Measurements from ENCODE around the gene CHODL.

CHODL gene

GRCh38 chr21:18253221-18253620, 8.6 kb downstream of the CHODL start:
- POLR2A ChIA-PET: no interaction called here
- TF ChIP-seq CTCF (IDR thresholded peaks at IDR 0.05; ENCODE audit: control extremely low read depth, extremely low read depth, low read depth, missing control alignments): no peak
- CTCF ChIA-PET: interaction anchor here (1.6 kb wide), 1 partner anchor 8 kb away, joined by 5 read pairs; no protein-coding TSS in a partner anchor
- no peak for DNase-seq (ENCODE audit: extremely low spot score)

GRCh38 chr21:18253799-18254198, 9.2 kb downstream of the CHODL start:
- ChIA-PET POLR2A (no interaction called here), CTCF (no interaction called here)
- no peak for DNase-seq (ENCODE audit: extremely low spot score)
- TF ChIP-seq CTCF (IDR thresholded peaks at IDR 0.05; ENCODE audit: control extremely low read depth, extremely low read depth, low read depth, missing control alignments): no peak

GRCh38 chr21:18265944-18266343, 21.3 kb downstream of the CHODL start:
- no peak for TF ChIP-seq CTCF (IDR thresholded peaks at IDR 0.05; ENCODE audit: control extremely low read depth, extremely low read depth, low read depth, missing control alignments)
- DNase-seq (ENCODE audit: extremely low spot score): no peak
- CTCF ChIA-PET: no interaction called here
- POLR2A ChIA-PET: no interaction called here

- ChIA-PET POLR2A (no interaction called here), CTCF (interaction anchor here (1.1 kb wide), 1 partner anchor 9 kb away, joined by 3 read pairs; no protein-coding TSS in a partner anchor)
- no peak for TF ChIP-seq CTCF (IDR thresholded peaks at IDR 0.05; ENCODE audit: control extremely low read depth, extremely low read depth, low read depth, missing control alignments)
- no peak for DNase-seq (ENCODE audit: extremely low spot score)
These were observed 22.9 kb downstream of the CHODL start for GRCh38 chr21:18267496-18267895.

GRCh38 chr21:18268906-18269305, 24.3 kb downstream of the CHODL start:
- CTCF ChIA-PET: no interaction called here
- POLR2A ChIA-PET: no interaction called here
- no peak for DNase-seq (ENCODE audit: extremely low spot score)
- TF ChIP-seq CTCF (IDR thresholded peaks at IDR 0.05; ENCODE audit: control extremely low read depth, extremely low read depth, low read depth, missing control alignments): no peak

- CTCF ChIA-PET: no interaction called here
- POLR2A ChIA-PET: no interaction called here
- no peak for DNase-seq (ENCODE audit: extremely low spot score)
- TF ChIP-seq CTCF (IDR thresholded peaks at IDR 0.05; ENCODE audit: control extremely low read depth, extremely low read depth, low read depth, missing control alignments): no peak
These were observed 25.2 kb downstream of the CHODL start for GRCh38 chr21:18269856-18270255.

- CTCF ChIA-PET: interaction anchor here (0.8 kb wide), 1 partner anchor 30 kb away, joined by 3 read pairs; no protein-coding TSS in a partner anchor
- no peak for TF ChIP-seq CTCF (IDR thresholded peaks at IDR 0.05; ENCODE audit: control extremely low read depth, extremely low read depth, low read depth, missing control alignments)
- DNase-seq (ENCODE audit: extremely low spot score): no peak
- POLR2A ChIA-PET: no interaction called here
These were observed 28.8 kb downstream of the CHODL start for GRCh38 chr21:18273400-18273799.

Measured in GM10248 (cell line).